Gastrocnemius medialis (tissue), 4 donors: ENCODE measurements around the gene TCF4.

ENCODE experiments used
- CTCF ChIP-seq, 5 experiments: fragments of 450-650 bp in 3 of 5; fragments of 200-600 bp in 2 of 5; sonication (generic) in 2 of 5; IDR thresholded peaks in 4 of 5; conservative IDR thresholded peaks in 1 of 5; 1 replicate in 4 of 5; 2 replicates in 1 of 5; pipeline ENCODE4 v1.5.1; 2016 to 2019; ENCODE audit warnings: antibody characterized with exemption in 5 of 5, mild to moderate bottlenecking in 3 of 5, moderate library complexity in 3 of 5
- POLR2A ChIP-seq, 2 donors: fragments of 450-650 bp; IDR thresholded peaks; one replicate each; pipeline ENCODE4 v1.6.1; 2017; ENCODE audit warnings: antibody characterized with exemption in 2 of 2, mild to moderate bottlenecking in 2 of 2, moderate library complexity in 2 of 2

DNA sequence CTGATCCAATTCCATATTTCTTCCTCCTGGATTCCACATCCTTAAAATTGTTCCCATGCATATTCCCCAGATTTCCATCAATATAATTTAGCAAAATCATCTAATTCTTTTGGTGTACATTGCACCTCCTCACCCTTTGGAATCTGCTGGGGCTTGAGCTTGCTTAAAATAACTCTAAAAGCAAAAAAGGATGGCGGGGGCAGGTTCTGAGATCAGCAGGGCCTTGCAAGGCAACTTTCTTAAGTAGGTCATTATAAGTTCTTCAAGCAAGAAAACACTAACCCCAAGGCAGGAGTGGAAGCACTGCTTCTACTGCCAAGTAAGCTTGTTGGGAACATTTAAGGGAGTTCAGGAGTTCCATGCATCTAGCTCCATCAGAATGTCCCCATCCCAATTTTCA lies 374.4 kb downstream of the TCF4 start:
- no peak for TF ChIP-seq POLR2A (IDR thresholded peaks at IDR 0.05)
- TF ChIP-seq CTCF (IDR thresholded peaks at IDR 0.05 in 4 of 5, conservative IDR thresholded peaks at IDR 0.05 in 1 of 5), result no peak
